IMR-90 (cell line): ENCODE data around the gene RFX2. TPM values are rescaled to one million over a fixed set of nuclear protein-coding genes. Genes with fewer than 3 reads are reported as not detected.

Experiments
- ATAC-seq: fragments of 200-7000 bp; cut with Tn5 transposase; 2 replicates; pipeline ENCODE4 v1.9.1; 2020; ENCODE audit warnings: low read depth, mild to moderate bottlenecking, moderate library complexity
- BruUV-seq: library from RNA; stranded (reverse); fragments of 400-500 nt; replicated peaks from 2 replicates; lab custom pipeline; 2021; lab: Mats Ljungman, UMichigan
- CTCF ChIA-PET: fragments of 300-600 bp; formaldehyde crosslinking; extraction: SDS; loops from one replicate; lab custom pipeline; 2021; ENCODE audit warnings: antibody characterized with exemption; lab: Yijun Ruan, JAX
- POLR2A ChIA-PET: fragments of 300-600 bp; sonication (Branson Sonifier 250); formaldehyde crosslinking; loops from one replicate; lab custom pipeline; 2022; ENCODE audit warnings: antibody characterized with exemption; ENCODE audit not compliant: unreplicated experiment; lab: Charles Lee
- DNase-seq: peaks from one replicate; pipeline ENCODE4 v3.0.0; 2013
- H2AFZ ChIP-seq: replicated peaks from 2 replicates; pipeline ENCODE3; 2013; ENCODE audit warnings: low read length, mild to moderate bottlenecking; ENCODE audit not compliant: poor library complexity
- H2AK5ac ChIP-seq: 2 replicates; pipeline ENCODE4 v1.6.1; 2013; ENCODE audit warnings: low read depth, low read length, inconsistent platforms
- H2AK9ac ChIP-seq: replicated peaks from 2 replicates; pipeline ENCODE3; 2013; ENCODE audit warnings: mild to moderate bottlenecking, low read depth, low read length, moderate library complexity; ENCODE audit not compliant: poor library complexity
- H2BK120ac ChIP-seq: 2 replicates; pipeline ENCODE4 v1.6.1; 2013; ENCODE audit warnings: low read depth, low read length, inconsistent platforms
- H2BK15ac ChIP-seq: 3 replicates; pipeline ENCODE4 v1.6.1; 2013; ENCODE audit warnings: low read depth, low read length, inconsistent platforms
- H2BK20ac ChIP-seq: 2 replicates; pipeline ENCODE4 v1.6.1; 2013; ENCODE audit warnings: low read depth, mild to moderate bottlenecking, inconsistent platforms, low read length, moderate library complexity
- H2BK5ac ChIP-seq: 2 replicates; pipeline ENCODE4 v1.6.1; 2013; ENCODE audit warnings: mild to moderate bottlenecking, low read depth, low read length, inconsistent platforms; ENCODE audit not compliant: poor library complexity, severe bottlenecking
- H3K14ac ChIP-seq: replicated peaks from 2 replicates; pipeline ENCODE4 v1.6.1; 2013; ENCODE audit warnings: low read depth, low read length, inconsistent platforms
- H3K18ac ChIP-seq: 2 replicates; pipeline ENCODE4 v1.6.1; 2013; ENCODE audit warnings: low read depth, low read length, control low read depth
- H3K23ac ChIP-seq: 2 replicates; pipeline ENCODE4 v1.6.1; 2013; ENCODE audit warnings: low read depth, low read length, inconsistent platforms
- H3K27ac ChIP-seq: 2 replicates; pipeline ENCODE4 v1.5.1; 2013; ENCODE audit warnings: mild to moderate bottlenecking, control low read depth, low read length; ENCODE audit not compliant: insufficient read depth
- H3K27me3 ChIP-seq: 2 replicates; pipeline ENCODE4 v1.6.1; 2013; ENCODE audit warnings: low read length; ENCODE audit not compliant: control insufficient read depth, insufficient read depth
- H3K36me3 ChIP-seq: 2 replicates; pipeline ENCODE4 v1.6.1; 2013; ENCODE audit warnings: low read length, mixed read lengths; ENCODE audit not compliant: control insufficient read depth, insufficient read depth
- H3K4ac ChIP-seq: 2 replicates; pipeline ENCODE4 v1.6.1; 2013; ENCODE audit warnings: low read depth, low read length, inconsistent platforms
- H3K4me1 ChIP-seq: 2 replicates; pipeline ENCODE4 v1.6.1; 2013; ENCODE audit warnings: low read length, mixed read lengths; ENCODE audit not compliant: control insufficient read depth, insufficient read depth
- H3K4me2 ChIP-seq: 2 replicates; pipeline ENCODE4 v1.6.1; 2013; ENCODE audit warnings: low read depth, mild to moderate bottlenecking, control low read depth, low read length, moderate library complexity
- H3K4me3 ChIP-seq: 2 replicates; pipeline ENCODE4 v1.5.1; 2013; ENCODE audit warnings: low read depth, mild to moderate bottlenecking, control low read depth, low read length, moderate library complexity; ENCODE audit not compliant: insufficient read depth
- H3K56ac ChIP-seq: 2 replicates; pipeline ENCODE4 v1.6.1; 2013; ENCODE audit warnings: low read length, inconsistent platforms; ENCODE audit not compliant: insufficient read depth; ENCODE audit errors: extremely low read depth
- H3K79me1 ChIP-seq, 2 experiments: 2 replicates each; pipeline ENCODE4 v1.6.1; 2013; ENCODE audit warnings: low read length in 2 of 2, inconsistent platforms in 1 of 2, low read depth in 1 of 2
- H3K9ac ChIP-seq: 2 replicates; pipeline ENCODE4 v1.6.1; 2013; ENCODE audit warnings: low read depth, low read length, control low read depth
- H3K9me1 ChIP-seq: 2 replicates; pipeline ENCODE4 v1.6.1; 2013; ENCODE audit warnings: low read length, inconsistent platforms; ENCODE audit not compliant: insufficient read depth
- H3K9me3 ChIP-seq: 2 replicates; pipeline ENCODE4 v1.6.1; 2013; ENCODE audit warnings: low read length; ENCODE audit not compliant: control insufficient read depth, insufficient read depth
- H4K20me1 ChIP-seq: 2 replicates; pipeline ENCODE4 v1.6.1; 2013; ENCODE audit warnings: low read length, inconsistent platforms; ENCODE audit not compliant: insufficient read depth
- H4K5ac ChIP-seq: 2 replicates; pipeline ENCODE4 v1.6.1; 2013; ENCODE audit warnings: mild to moderate bottlenecking, low read depth, low read length, control low read depth
- H4K8ac ChIP-seq, 2 experiments: 2 replicates each; pipeline ENCODE4 v1.6.1; 2013; ENCODE audit warnings: low read depth in 2 of 2, low read length in 2 of 2, control low read depth in 1 of 2, inconsistent platforms in 1 of 2
- H4K91ac ChIP-seq: 2 replicates; pipeline ENCODE4 v1.6.1; 2013; ENCODE audit warnings: low read depth, low read length, inconsistent platforms; ENCODE audit not compliant: insufficient read depth
- BHLHE40 ChIP-seq: fragments of 150-350 bp; IDR thresholded peaks from 2 replicates; pipeline ENCODE4 v1.6.1; 2016; ENCODE audit warnings: mild to moderate bottlenecking, low read depth, low read length
- CEBPB ChIP-seq: IDR thresholded peaks from 2 replicates; pipeline ENCODE4 v1.6.1; 2012; ENCODE audit warnings: low read depth, low read length, improper control_type of control experiment
- CHD1 ChIP-seq: IDR thresholded peaks from 2 replicates; pipeline ENCODE4 v1.6.1; 2012; ENCODE audit warnings: low read depth, low read length, improper control_type of control experiment
- FOS ChIP-seq: fragments of 150-350 bp; IDR thresholded peaks from 2 replicates; pipeline ENCODE4 v1.6.1; 2016; ENCODE audit warnings: low read depth, low read length
- MAFK ChIP-seq: IDR thresholded peaks from 2 replicates; pipeline ENCODE4 v1.6.1; 2012; ENCODE audit warnings: low read depth, low read length, improper control_type of control experiment
- MAZ ChIP-seq: IDR thresholded peaks from 2 replicates; pipeline ENCODE4 v1.6.1; 2012; ENCODE audit warnings: low read depth, mild to moderate bottlenecking, low read length, improper control_type of control experiment, moderate library complexity, borderline replicate concordance
- MXI1 ChIP-seq: IDR thresholded peaks from 2 replicates; pipeline ENCODE4 v1.6.1; 2012; ENCODE audit warnings: low read depth, mild to moderate bottlenecking, low read length, moderate library complexity, borderline replicate concordance
- NFE2L2 ChIP-seq: fragments of 150-350 bp; IDR thresholded peaks from 2 replicates; pipeline ENCODE4 v1.6.1; 2016; ENCODE audit warnings: low read depth, mild to moderate bottlenecking, low read length
- POLR2A ChIP-seq: IDR thresholded peaks from 2 replicates; pipeline ENCODE4 v1.6.1; 2012; ENCODE audit warnings: mild to moderate bottlenecking, low read depth, low read length
- RCOR1 ChIP-seq: IDR thresholded peaks from 2 replicates; pipeline ENCODE4 v1.6.1; 2012; ENCODE audit warnings: mild to moderate bottlenecking, low read length, improper control_type of control experiment; ENCODE audit not compliant: insufficient replicate concordance
- SMC3 ChIP-seq: fragments of 150-350 bp; IDR thresholded peaks from 2 replicates; pipeline ENCODE4 v1.6.1; 2016; ENCODE audit warnings: low read depth, mild to moderate bottlenecking, antibody characterized with exemption, low read length, moderate library complexity
- WGBS, 2 experiments: methylation state at CpG; one replicate each; pipeline versions ENCODE4 v1.1.5 to v1.1.7; 2013; ENCODE audit warnings: missing lambda C conversion rate in 2 of 2; ENCODE audit not compliant: insufficient read length in 1 of 2; ENCODE audit errors: extremely low coverage in 2 of 2; 5-methylcytosine and 5-hydroxymethylcytosine counted together
- dilution Hi-C: fragments of 300-500 bp; cut with HindIII; formaldehyde crosslinking; loops from one replicate; pipeline ENCODE4 v1.14.3; 2018; ENCODE audit warnings: low sequenced_read_pairs; ENCODE audit not compliant: unreplicated experiment
- in situ Hi-C: fragments of 300-500 bp; cut with MboI; formaldehyde crosslinking; loops from 3 replicates; pipeline ENCODE4 v1.14.3; 2019; ENCODE audit warnings: low sequenced_read_pairs, inconsistent platforms, mixed read lengths
- intact Hi-C: fragments of 100-400 bp; cut with micrococcal nuclease; formaldehyde crosslinking; loops from 2 replicates; pipeline ENCODE4 v1.10.0; 2022
- polyA plus RNA-seq, 3 experiments: library from polyadenylated mRNA; depleted of rRNA; stranded (reverse); fragments of >200 nt; gene quantifications; 2 replicates each; pipeline ENCODE4 v1.2.3, GENCODE V29; 2012; ENCODE audit warnings: low replicate concordance in 1 of 3
- total RNA-seq: library from RNA; depleted of rRNA; stranded (reverse); fragments of >200 nt; gene quantifications from 2 replicates; pipeline ENCODE4 v1.2.3, GENCODE V29; 2012
- TF ChIP-seq, protein P1 (sequence below): fragments of 150-350 bp; IDR thresholded peaks from 2 replicates; pipeline ENCODE4 v1.6.1; 2016; ENCODE audit warnings: low read depth, mild to moderate bottlenecking, low read length, moderate library complexity, borderline replicate concordance
- TF ChIP-seq, protein P2 (sequence below): fragments of 150-350 bp; IDR thresholded peaks from 2 replicates; pipeline ENCODE4 v1.6.1; 2017; ENCODE audit warnings: mild to moderate bottlenecking, antibody characterized with exemption, low read length, low read depth
- TF ChIP-seq, protein P3 (sequence below): conservative IDR thresholded peaks from 2 replicates; pipeline ENCODE4 v1.5.1; 2012; ENCODE audit warnings: mild to moderate bottlenecking, low read depth, low read length, improper control_type of control experiment

Gene RFX2
- total and polyA plus RNA-seq, 2 of the 4 experiments (the other 2 are of a cell fraction) = 2.2 to 4.9 TPM

DNA sequence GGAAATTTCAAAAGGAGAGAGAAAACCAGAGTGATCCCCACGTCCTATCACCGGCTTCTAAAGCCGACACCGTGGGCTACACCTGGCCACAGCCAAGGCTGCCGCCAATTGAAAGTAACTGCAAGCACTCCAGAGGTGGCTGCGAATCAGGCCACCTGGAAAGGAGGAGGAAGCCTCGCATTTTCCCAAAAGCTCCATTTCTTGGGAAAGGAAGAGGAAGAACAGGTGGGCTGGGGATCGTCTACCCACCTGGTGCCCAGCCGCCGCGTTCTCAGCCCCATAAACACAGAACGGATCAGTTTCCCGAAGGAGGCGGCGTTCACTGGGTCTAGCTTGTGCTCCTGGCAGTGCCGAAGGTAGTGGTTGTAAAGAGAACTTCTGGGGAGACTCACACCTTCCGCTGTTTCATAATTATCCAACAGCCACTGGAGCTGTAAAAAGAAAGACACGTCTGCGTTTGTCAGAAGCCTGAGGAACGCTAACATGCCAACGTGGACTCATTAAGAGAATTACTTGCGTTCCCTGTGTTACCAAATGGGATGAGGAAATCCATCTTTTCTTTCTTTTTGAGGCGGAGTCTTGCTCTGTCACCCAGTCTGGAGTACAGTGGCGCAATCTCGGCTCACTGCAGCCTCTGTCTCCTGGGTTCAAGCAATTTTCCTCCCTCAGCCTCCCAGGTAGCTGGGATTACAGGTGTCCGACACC is 94.3 kb downstream of the RFX2 start:
- dilution Hi-C loops = no loop called here
- intact Hi-C loops = no loop called here
- POLR2A ChIA-PET = no interaction called here

More for the DNA sequence above, 94.3 kb downstream of the RFX2 start:
- H4K8ac ChIP-seq = no peak overlapping the region
- in situ Hi-C loops = no loop called here
- TF ChIP-seq, protein P1, sequence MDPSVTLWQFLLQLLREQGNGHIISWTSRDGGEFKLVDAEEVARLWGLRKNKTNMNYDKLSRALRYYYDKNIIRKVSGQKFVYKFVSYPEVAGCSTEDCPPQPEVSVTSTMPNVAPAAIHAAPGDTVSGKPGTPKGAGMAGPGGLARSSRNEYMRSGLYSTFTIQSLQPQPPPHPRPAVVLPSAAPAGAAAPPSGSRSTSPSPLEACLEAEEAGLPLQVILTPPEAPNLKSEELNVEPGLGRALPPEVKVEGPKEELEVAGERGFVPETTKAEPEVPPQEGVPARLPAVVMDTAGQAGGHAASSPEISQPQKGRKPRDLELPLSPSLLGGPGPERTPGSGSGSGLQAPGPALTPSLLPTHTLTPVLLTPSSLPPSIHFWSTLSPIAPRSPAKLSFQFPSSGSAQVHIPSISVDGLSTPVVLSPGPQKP = no peak
- no peak for TF ChIP-seq NFE2L2
- no peak for TF ChIP-seq BHLHE40
- TF ChIP-seq CHD1 = no peak
- no peak for TF ChIP-seq MAZ
- TF ChIP-seq FOS = no peak
- TF ChIP-seq, protein P2, sequence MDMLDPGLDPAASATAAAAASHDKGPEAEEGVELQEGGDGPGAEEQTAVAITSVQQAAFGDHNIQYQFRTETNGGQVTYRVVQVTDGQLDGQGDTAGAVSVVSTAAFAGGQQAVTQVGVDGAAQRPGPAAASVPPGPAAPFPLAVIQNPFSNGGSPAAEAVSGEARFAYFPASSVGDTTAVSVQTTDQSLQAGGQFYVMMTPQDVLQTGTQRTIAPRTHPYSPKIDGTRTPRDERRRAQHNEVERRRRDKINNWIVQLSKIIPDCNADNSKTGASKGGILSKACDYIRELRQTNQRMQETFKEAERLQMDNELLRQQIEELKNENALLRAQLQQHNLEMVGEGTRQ = no peak
- no peak for TF ChIP-seq RCOR1
- no peak for TF ChIP-seq MAFK
- TF ChIP-seq, protein P3, sequence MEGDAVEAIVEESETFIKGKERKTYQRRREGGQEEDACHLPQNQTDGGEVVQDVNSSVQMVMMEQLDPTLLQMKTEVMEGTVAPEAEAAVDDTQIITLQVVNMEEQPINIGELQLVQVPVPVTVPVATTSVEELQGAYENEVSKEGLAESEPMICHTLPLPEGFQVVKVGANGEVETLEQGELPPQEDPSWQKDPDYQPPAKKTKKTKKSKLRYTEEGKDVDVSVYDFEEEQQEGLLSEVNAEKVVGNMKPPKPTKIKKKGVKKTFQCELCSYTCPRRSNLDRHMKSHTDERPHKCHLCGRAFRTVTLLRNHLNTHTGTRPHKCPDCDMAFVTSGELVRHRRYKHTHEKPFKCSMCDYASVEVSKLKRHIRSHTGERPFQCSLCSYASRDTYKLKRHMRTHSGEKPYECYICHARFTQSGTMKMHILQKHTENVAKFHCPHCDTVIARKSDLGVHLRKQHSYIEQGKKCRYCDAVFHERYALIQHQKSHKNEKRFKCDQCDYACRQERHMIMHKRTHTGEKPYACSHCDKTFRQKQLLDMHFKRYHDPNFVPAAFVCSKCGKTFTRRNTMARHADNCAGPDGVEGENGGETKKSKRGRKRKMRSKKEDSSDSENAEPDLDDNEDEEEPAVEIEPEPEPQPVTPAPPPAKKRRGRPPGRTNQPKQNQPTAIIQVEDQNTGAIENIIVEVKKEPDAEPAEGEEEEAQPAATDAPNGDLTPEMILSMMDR = no peak
- TF ChIP-seq POLR2A = no peak
- TF ChIP-seq MXI1 = no peak
- no peak for TF ChIP-seq SMC3
- no peak for TF ChIP-seq CEBPB
- H2BK120ac ChIP-seq = no peak overlapping the region
- CTCF ChIA-PET = no interaction called here
- H3K9ac ChIP-seq = no peak overlapping the region
- no peak overlapping the region for H3K18ac ChIP-seq
- no peak overlapping the region for H2AFZ ChIP-seq
- no peak overlapping the region for H3K4ac ChIP-seq
- no peaks in the 10 kb centered on the region for H4K20me1 ChIP-seq
- no CpG with 5 or more reads among the region's 26 CpGs for WGBS, 2 experiments
- H3K27ac ChIP-seq = no peak overlapping the region
- no peak overlapping the region for H3K4me2 ChIP-seq
- no peak overlapping the region for H2BK20ac ChIP-seq
- no peak overlapping the region for H3K14ac ChIP-seq
- no peak overlapping the region for H3K56ac ChIP-seq
- H3K79me1 ChIP-seq = no peaks in the 10 kb centered on the region
- H4K5ac ChIP-seq = no peak overlapping the region
- no peak overlapping the region for H2AK5ac ChIP-seq
- no peak overlapping the region for H3K23ac ChIP-seq
- no peak for ATAC-seq
- no peak overlapping the region for H2BK15ac ChIP-seq
- H2BK5ac ChIP-seq = no peak overlapping the region
- no peaks in the 10 kb centered on the region for H3K27me3 ChIP-seq
- DNase-seq = no peak
- H3K4me1 ChIP-seq = no peaks in the 10 kb centered on the region
- H4K91ac ChIP-seq = no peak overlapping the region
- H3K4me3 ChIP-seq = no peak overlapping the region
- no peaks in the 10 kb centered on the region for H3K36me3 ChIP-seq
- H3K9me3 ChIP-seq = no peaks in the 10 kb centered on the region
- H3K9me1 ChIP-seq = no peaks in the 10 kb centered on the region
- H2AK9ac ChIP-seq = no peak overlapping the region
- no TSS peak for BruUV-seq
